Omental fat pad (tissue), 4 donors: ENCODE results near the gene PIP4K2A. TPM values are rescaled to one million over a fixed set of nuclear protein-coding genes. Genes with fewer than 3 reads are reported as not detected.

ENCODE experiments used
- ATAC-seq: fragments of 150-250 bp; one replicate; pipeline ENCODE4 v1.9.1; 2016; ENCODE audit warnings: mild to moderate bottlenecking, moderate library complexity; ENCODE audit not compliant: low FRiP score
- DNase-seq: peaks from one replicate; pipeline ENCODE4 v3.0.0-alpha.2; 2019; ENCODE audit warnings: low spot score
- total RNA-seq, 4 donors: library from RNA; depleted of rRNA; stranded (reverse); fragments of >200 nt; gene quantifications; one replicate each; pipeline ENCODE4 v1.1.0, GENCODE V29; 2016
- TF ChIP-seq, protein P1 (sequence below), 3 donors: fragments of 450-650 bp; IDR thresholded peaks; one replicate each; pipeline ENCODE4 v1.5.1; 2016 to 2017; ENCODE audit warnings: antibody characterized with exemption in 3 of 3, mild to moderate bottlenecking in 3 of 3, moderate library complexity in 2 of 3

Gene PIP4K2A
- total RNA-seq, 4 donors from 2014 or later = 16.2 to 32.5 (median 30.4) TPM

- TF ChIP-seq, protein P1, sequence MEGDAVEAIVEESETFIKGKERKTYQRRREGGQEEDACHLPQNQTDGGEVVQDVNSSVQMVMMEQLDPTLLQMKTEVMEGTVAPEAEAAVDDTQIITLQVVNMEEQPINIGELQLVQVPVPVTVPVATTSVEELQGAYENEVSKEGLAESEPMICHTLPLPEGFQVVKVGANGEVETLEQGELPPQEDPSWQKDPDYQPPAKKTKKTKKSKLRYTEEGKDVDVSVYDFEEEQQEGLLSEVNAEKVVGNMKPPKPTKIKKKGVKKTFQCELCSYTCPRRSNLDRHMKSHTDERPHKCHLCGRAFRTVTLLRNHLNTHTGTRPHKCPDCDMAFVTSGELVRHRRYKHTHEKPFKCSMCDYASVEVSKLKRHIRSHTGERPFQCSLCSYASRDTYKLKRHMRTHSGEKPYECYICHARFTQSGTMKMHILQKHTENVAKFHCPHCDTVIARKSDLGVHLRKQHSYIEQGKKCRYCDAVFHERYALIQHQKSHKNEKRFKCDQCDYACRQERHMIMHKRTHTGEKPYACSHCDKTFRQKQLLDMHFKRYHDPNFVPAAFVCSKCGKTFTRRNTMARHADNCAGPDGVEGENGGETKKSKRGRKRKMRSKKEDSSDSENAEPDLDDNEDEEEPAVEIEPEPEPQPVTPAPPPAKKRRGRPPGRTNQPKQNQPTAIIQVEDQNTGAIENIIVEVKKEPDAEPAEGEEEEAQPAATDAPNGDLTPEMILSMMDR (IDR thresholded peaks at IDR 0.05) = no peak
- no peak for DNase-seq
- no peak for ATAC-seq
These were observed 107.1 kb downstream of the PIP4K2A start for GRCh38 chr10:22607261-22607660.

GRCh38 chr10:22606164-22606614 lies 108.2 kb downstream of the PIP4K2A start:
- TF ChIP-seq, protein P1 (IDR thresholded peaks at IDR 0.05) = no peak
- no peak for DNase-seq

DNA sequence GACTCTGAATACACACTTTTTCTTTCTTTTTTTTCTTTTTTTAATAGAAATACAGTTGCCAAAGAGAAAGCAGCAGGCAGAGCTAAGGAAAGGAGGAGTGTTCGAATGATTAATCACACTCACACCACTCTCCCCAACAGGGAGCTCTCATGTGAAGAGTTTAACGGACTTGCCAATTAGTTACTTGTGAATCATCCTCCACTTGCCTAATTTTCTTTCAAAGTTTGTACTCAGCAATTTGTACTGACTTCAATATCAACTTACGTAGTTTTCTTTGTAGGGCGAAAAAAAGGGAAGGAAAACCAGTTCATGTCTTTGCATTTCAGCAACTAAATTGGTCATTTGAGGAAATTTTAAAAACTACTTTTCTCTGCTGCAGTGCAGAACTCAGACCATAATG lies 109.2 kb downstream of the PIP4K2A start:
- TF ChIP-seq, protein P1 (IDR thresholded peaks at IDR 0.05) = no peak
- DNase-seq (no peak), ATAC-seq (peak; percentile 95)

More at GRCh38 chr10:22606164-22606614, 108.2 kb downstream of the PIP4K2A start:
- ATAC-seq = no peak

GRCh38 chr10:22604344-22605126 lies 109.8 kb downstream of the PIP4K2A start:
- ATAC-seq (peak; percentile 37), DNase-seq (no peak)
- TF ChIP-seq, protein P1 (IDR thresholded peaks at IDR 0.05) = no peak

- TF ChIP-seq, protein P1 (IDR thresholded peaks at IDR 0.05) = no peak
- ATAC-seq = no peak
- no peak for DNase-seq
These were observed 110.8 kb downstream of the PIP4K2A start for GRCh38 chr10:22603581-22603980.

DNA sequence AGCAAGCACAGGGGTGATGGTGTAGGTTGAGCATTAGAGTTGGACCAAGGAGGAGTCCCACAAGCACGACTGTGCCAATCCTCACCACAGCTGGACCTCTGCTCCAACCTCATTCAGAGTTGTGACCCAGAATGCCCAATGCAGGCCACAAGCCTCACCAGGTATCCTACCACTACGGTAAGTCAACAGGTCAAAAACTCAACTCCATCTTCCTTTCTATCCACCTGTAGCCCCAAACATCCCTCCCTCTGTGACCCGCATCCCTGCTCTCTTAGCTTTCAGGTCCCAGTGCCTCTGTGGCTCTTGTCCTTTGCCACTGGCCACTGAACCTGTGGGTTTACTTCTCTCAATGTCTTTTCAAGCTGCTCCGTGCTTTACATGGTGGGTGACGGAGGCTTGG lies 112.8 kb downstream of the PIP4K2A start:
- no peak for DNase-seq
- TF ChIP-seq, protein P1 (IDR thresholded peaks at IDR 0.05) = no peak
- ATAC-seq = no peak
